Activated CD4-positive, alpha-beta T cell treated with anti-CD3 and anti-CD28 coated beads, Interleukin-2, amount 10 ng/mL, durations not matched to agents 24 days and 14 days (primary cell): ENCODE results near the gene DNER. TPM values are rescaled to one million over a fixed set of nuclear protein-coding genes. Genes with fewer than 3 reads are reported as not detected.
"Not testable (repeated sequence)": the region's sequence is repeated elsewhere in the genome, so short reads cannot be mapped to it uniquely, and the experiment has no call there.

Experiments
- DNase-seq: peaks from one replicate; pipeline ENCODE4 v3.0.0; 2022
- H3K27ac Mint-ChIP-seq: one replicate; pipeline ENCODE4 v1.8.0; 2022; ENCODE audit warnings: mild to moderate bottlenecking, mixed read lengths
- H3K27me3 Mint-ChIP-seq: one replicate; pipeline ENCODE4 v1.8.0; 2022; ENCODE audit warnings: mixed read lengths
- H3K36me3 Mint-ChIP-seq: one replicate; pipeline ENCODE4 v1.8.0; 2022; ENCODE audit warnings: low read depth, mild to moderate bottlenecking, mixed read lengths
- H3K4me1 Mint-ChIP-seq: one replicate; pipeline ENCODE4 v1.8.0; 2021; ENCODE audit warnings: mixed read lengths
- H3K4me3 Mint-ChIP-seq: one replicate; pipeline ENCODE4 v1.8.0; 2022; ENCODE audit warnings: mild to moderate bottlenecking, moderate library complexity, mixed read lengths
- H3K9me3 Mint-ChIP-seq: one replicate; pipeline ENCODE4 v1.8.0; 2021; ENCODE audit warnings: mixed read lengths
- intact Hi-C: fragments of 100-400 bp; cut with micrococcal nuclease; formaldehyde crosslinking; loops from one replicate; pipeline ENCODE4 v1.15.1; 2023
- total RNA-seq: library from RNA; stranded (reverse); gene quantifications from 2 replicates; pipeline ENCODE4 v1.2.3, GENCODE V29; 2022

DNER gene
- total RNA-seq, 1 donor from 2014 or later, result not detected

- no peak for DNase-seq
- H3K9me3 Mint-ChIP-seq, result no peaks in the 10 kb centered on the region
- H3K4me3 Mint-ChIP-seq, result no peak overlapping the region
- H3K27ac Mint-ChIP-seq, result no peak overlapping the region
- H3K27me3 Mint-ChIP-seq, result no peaks in the 10 kb centered on the region
- intact Hi-C loops, result no loop called here
- no peaks in the 10 kb centered on the region for H3K36me3 Mint-ChIP-seq
- no peaks in the 10 kb centered on the region for H3K4me1 Mint-ChIP-seq
Measured at GRCh38 chr2:229524799-229525198, 189.6 kb downstream of the DNER start.

GRCh38 chr2:229523663-229524062, 190.7 kb downstream of the DNER start:
- no peaks in the 10 kb centered on the region for H3K36me3 Mint-ChIP-seq
- H3K4me1 Mint-ChIP-seq, result no peaks in the 10 kb centered on the region
- no peak overlapping the region for H3K27ac Mint-ChIP-seq
- no peaks in the 10 kb centered on the region for H3K9me3 Mint-ChIP-seq
- no peaks in the 10 kb centered on the region for H3K27me3 Mint-ChIP-seq
- no peak for DNase-seq
- intact Hi-C loops, result no loop called here
- H3K4me3 Mint-ChIP-seq, result no peak overlapping the region

- Mint-ChIP-seq H3K9me3 (no peaks in the 10 kb centered on the region), H3K27ac (no peak overlapping the region), H3K36me3 (no peaks in the 10 kb centered on the region), H3K4me3 (no peak overlapping the region), H3K27me3 (no peaks in the 10 kb centered on the region), H3K4me1 (no peaks in the 10 kb centered on the region)
- intact Hi-C loops, result no loop called here
- DNase-seq, result no peak
Measured at GRCh38 chr2:229521576-229521975, 192.8 kb downstream of the DNER start.

GRCh38 chr2:229520691-229521096, 193.7 kb downstream of the DNER start:
- no peaks in the 10 kb centered on the region for H3K36me3 Mint-ChIP-seq

GRCh38 chr2:229519655-229520430, 194.5 kb downstream of the DNER start:
- H3K4me3 Mint-ChIP-seq, result no peak overlapping the region
- intact Hi-C loops, result no loop called here
- H3K36me3 Mint-ChIP-seq, result no peaks in the 10 kb centered on the region
- H3K4me1 Mint-ChIP-seq, result no peaks in the 10 kb centered on the region
- no peak overlapping the region for H3K27ac Mint-ChIP-seq
- DNase-seq, result no peak
- H3K9me3 Mint-ChIP-seq, result no peaks in the 10 kb centered on the region
- no peaks in the 10 kb centered on the region for H3K27me3 Mint-ChIP-seq

More at GRCh38 chr2:229520691-229521096, 193.7 kb downstream of the DNER start:
- Mint-ChIP-seq H3K4me3 (no peak overlapping the region), H3K9me3 (no peaks in the 10 kb centered on the region), H3K27me3 (no peaks in the 10 kb centered on the region), H3K4me1 (no peaks in the 10 kb centered on the region), H3K27ac (no peak overlapping the region)
- intact Hi-C loops, result no loop called here
- DNase-seq, result no peak

- no peak overlapping the region for H3K27ac Mint-ChIP-seq
- no peaks in the 10 kb centered on the region for H3K9me3 Mint-ChIP-seq
- no peaks in the 10 kb centered on the region for H3K4me1 Mint-ChIP-seq
- no peak for DNase-seq
- no peaks in the 10 kb centered on the region for H3K27me3 Mint-ChIP-seq
- H3K4me3 Mint-ChIP-seq, result no peak overlapping the region
- no peaks in the 10 kb centered on the region for H3K36me3 Mint-ChIP-seq
- intact Hi-C loops, result no loop called here
Measured at GRCh38 chr2:229514273-229514895, 200.0 kb downstream of the DNER start.

GRCh38 chr2:229511524-229511923, 202.8 kb downstream of the DNER start:
- Mint-ChIP-seq H3K4me3 (no peak overlapping the region), H3K27me3 (no peaks in the 10 kb centered on the region), H3K36me3 (no peaks in the 10 kb centered on the region), H3K27ac (no peak overlapping the region), H3K4me1 (no peaks in the 10 kb centered on the region), H3K9me3 (no peaks in the 10 kb centered on the region)
- DNase-seq, result no peak
- intact Hi-C loops, result no loop called here

GRCh38 chr2:229506699-229507098, 207.7 kb downstream of the DNER start:
- H3K4me1 Mint-ChIP-seq, H3K9me3 Mint-ChIP-seq, intact Hi-C loops, H3K27me3 Mint-ChIP-seq, H3K4me3 Mint-ChIP-seq, DNase-seq, H3K36me3 Mint-ChIP-seq, H3K27ac Mint-ChIP-seq: not testable (repeated sequence)

GRCh38 chr2:229501051-229501794, 213.1 kb downstream of the DNER start:
- intact Hi-C loops, result no loop called here
- H3K27me3 Mint-ChIP-seq, result no peaks in the 10 kb centered on the region
- peaks cover 4% of the 10 kb centered on the region for H3K9me3 Mint-ChIP-seq
- H3K36me3 Mint-ChIP-seq, result no peaks in the 10 kb centered on the region
- no peaks in the 10 kb centered on the region for H3K4me1 Mint-ChIP-seq
- no peak overlapping the region for H3K27ac Mint-ChIP-seq
- H3K4me3 Mint-ChIP-seq, result no peak overlapping the region
- DNase-seq, result no peak

- Mint-ChIP-seq H3K36me3 (no peaks in the 10 kb centered on the region), H3K27ac (no peak overlapping the region), H3K9me3 (no peaks in the 10 kb centered on the region), H3K4me3 (no peak overlapping the region), H3K4me1 (no peaks in the 10 kb centered on the region), H3K27me3 (no peaks in the 10 kb centered on the region)
- no peak for DNase-seq
- intact Hi-C loops, result no loop called here
Measured at GRCh38 chr2:229492034-229492433, 222.3 kb downstream of the DNER start.

GRCh38 chr2:229490167-229490566, 224.2 kb downstream of the DNER start:
- intact Hi-C loops, result no loop called here
- Mint-ChIP-seq H3K4me3 (no peak overlapping the region), H3K27me3 (no peaks in the 10 kb centered on the region), H3K36me3 (no peaks in the 10 kb centered on the region), H3K9me3 (no peaks in the 10 kb centered on the region), H3K27ac (no peak overlapping the region), H3K4me1 (no peaks in the 10 kb centered on the region)
- DNase-seq, result no peak

GRCh38 chr2:229489016-229489415, 225.3 kb downstream of the DNER start:
- no peak for DNase-seq

GRCh38 chr2:229488232-229488631, 226.1 kb downstream of the DNER start:
- no peaks in the 10 kb centered on the region for H3K9me3 Mint-ChIP-seq
- no peaks in the 10 kb centered on the region for H3K36me3 Mint-ChIP-seq
- intact Hi-C loops, result no loop called here
- no peaks in the 10 kb centered on the region for H3K27me3 Mint-ChIP-seq
- H3K27ac Mint-ChIP-seq, result no peak overlapping the region
- H3K4me3 Mint-ChIP-seq, result no peak overlapping the region
- DNase-seq, result no peak
- no peaks in the 10 kb centered on the region for H3K4me1 Mint-ChIP-seq

More at GRCh38 chr2:229489016-229489415, 225.3 kb downstream of the DNER start:
- Mint-ChIP-seq H3K9me3 (no peaks in the 10 kb centered on the region), H3K4me3 (no peak overlapping the region), H3K4me1 (no peaks in the 10 kb centered on the region), H3K27me3 (no peaks in the 10 kb centered on the region), H3K36me3 (no peaks in the 10 kb centered on the region), H3K27ac (no peak overlapping the region)
- intact Hi-C loops, result no loop called here

- no peaks in the 10 kb centered on the region for H3K27me3 Mint-ChIP-seq
- H3K4me1 Mint-ChIP-seq, result no peaks in the 10 kb centered on the region
- no peak overlapping the region for H3K4me3 Mint-ChIP-seq
- no peaks in the 10 kb centered on the region for H3K9me3 Mint-ChIP-seq
- intact Hi-C loops, result no loop called here
- no peak overlapping the region for H3K27ac Mint-ChIP-seq
- no peak for DNase-seq
- H3K36me3 Mint-ChIP-seq, result no peaks in the 10 kb centered on the region
Measured at GRCh38 chr2:229486673-229487072, 227.7 kb downstream of the DNER start.
